ENCODE results near the gene NRXN3.

Gene NRXN3

DNA sequence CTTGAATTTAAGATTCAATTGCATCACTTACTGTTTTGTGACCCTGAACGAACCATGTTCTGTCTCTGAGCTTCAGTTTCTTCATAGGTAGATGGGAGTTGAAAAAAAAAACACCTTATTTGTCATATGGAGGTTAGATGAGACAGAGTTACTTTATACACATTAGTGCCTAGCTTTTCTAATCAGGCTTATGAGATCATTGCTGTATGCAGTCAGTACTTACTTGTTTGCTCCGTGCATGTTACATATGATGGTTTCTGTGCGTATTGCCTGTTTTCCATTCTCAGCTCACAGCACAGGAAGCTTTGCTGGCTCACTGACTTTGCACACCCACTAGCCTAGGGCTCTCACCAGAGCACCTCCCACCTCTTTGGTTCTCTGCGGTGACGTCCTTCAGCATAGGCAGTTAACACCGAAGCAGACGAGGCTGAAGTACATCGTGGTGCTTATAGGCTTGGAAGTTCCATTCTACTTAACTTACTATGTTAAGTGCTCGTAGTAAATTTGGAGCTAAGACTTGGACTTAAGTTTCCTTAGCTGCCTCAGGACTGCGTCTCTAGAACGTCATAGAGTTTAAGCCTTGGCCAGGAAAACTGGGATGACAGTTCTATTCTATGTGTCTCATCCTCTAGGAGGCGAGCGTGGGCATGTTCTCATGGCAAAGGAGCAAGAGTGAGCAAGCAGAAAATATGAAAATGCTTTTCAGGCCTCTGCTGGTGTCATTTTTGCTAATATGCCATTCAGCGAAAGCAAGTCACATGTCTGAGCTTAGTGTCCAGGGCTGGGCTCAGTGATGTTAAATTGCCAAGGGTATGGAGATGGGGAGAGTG is 57.3 kb downstream of the NRXN3 start:
- H3K36me3 ChIP-seq (ENCODE audit: control insufficient read depth, insufficient read depth, low read length): no peaks in the 10 kb centered on the region
- no peak overlapping the region for H3K4me3 ChIP-seq (replicated peaks; ENCODE audit: low read depth, low read length)
- H3K27me3 ChIP-seq (replicated peaks; ENCODE audit: control insufficient read depth, insufficient read depth, low read length): no peaks in the 10 kb centered on the region
- TF ChIP-seq, protein P1, sequence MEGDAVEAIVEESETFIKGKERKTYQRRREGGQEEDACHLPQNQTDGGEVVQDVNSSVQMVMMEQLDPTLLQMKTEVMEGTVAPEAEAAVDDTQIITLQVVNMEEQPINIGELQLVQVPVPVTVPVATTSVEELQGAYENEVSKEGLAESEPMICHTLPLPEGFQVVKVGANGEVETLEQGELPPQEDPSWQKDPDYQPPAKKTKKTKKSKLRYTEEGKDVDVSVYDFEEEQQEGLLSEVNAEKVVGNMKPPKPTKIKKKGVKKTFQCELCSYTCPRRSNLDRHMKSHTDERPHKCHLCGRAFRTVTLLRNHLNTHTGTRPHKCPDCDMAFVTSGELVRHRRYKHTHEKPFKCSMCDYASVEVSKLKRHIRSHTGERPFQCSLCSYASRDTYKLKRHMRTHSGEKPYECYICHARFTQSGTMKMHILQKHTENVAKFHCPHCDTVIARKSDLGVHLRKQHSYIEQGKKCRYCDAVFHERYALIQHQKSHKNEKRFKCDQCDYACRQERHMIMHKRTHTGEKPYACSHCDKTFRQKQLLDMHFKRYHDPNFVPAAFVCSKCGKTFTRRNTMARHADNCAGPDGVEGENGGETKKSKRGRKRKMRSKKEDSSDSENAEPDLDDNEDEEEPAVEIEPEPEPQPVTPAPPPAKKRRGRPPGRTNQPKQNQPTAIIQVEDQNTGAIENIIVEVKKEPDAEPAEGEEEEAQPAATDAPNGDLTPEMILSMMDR (IDR thresholded peaks at IDR 0.05; ENCODE audit: insufficient read depth, low read length, poor library complexity, severe bottlenecking): no peak
- no peak for DNase-seq (ENCODE audit: extremely low read depth, insufficient read length)

DNA sequence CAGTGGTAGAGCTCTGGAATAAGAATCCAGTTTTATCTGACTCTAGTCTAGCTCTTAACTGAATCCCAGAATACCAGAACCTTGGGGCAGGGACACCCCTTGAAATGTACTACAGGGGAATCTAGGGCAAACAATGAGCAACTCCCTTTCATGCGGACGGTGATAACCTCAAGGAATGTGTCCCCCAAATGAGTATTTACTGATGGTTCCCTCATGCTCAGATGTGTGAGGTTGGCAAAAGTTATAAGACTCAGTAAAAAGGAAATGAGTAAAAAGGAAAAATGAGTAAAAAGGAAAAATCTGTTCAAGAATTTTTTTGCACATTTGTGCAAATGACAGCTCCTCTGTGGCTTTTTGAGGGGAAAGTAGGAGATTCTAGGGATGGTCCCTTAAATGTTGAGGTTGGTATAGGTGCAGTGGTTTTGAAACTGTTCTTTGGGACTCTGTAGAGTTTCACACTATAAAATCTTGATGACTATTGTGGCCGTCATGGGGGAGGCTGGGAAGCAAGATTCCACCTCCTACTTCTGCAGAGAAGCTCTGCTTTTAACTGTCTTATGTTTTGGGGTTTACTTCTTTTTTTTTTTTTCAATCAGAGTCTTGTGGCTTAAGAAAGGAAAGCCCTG is 58.6 kb downstream of the NRXN3 start:
- no peak overlapping the region for H3K4me3 ChIP-seq (replicated peaks; ENCODE audit: low read depth, low read length)
- TF ChIP-seq, protein P1 (IDR thresholded peaks at IDR 0.05; ENCODE audit: insufficient read depth, low read length, poor library complexity, severe bottlenecking): no peak

DNA sequence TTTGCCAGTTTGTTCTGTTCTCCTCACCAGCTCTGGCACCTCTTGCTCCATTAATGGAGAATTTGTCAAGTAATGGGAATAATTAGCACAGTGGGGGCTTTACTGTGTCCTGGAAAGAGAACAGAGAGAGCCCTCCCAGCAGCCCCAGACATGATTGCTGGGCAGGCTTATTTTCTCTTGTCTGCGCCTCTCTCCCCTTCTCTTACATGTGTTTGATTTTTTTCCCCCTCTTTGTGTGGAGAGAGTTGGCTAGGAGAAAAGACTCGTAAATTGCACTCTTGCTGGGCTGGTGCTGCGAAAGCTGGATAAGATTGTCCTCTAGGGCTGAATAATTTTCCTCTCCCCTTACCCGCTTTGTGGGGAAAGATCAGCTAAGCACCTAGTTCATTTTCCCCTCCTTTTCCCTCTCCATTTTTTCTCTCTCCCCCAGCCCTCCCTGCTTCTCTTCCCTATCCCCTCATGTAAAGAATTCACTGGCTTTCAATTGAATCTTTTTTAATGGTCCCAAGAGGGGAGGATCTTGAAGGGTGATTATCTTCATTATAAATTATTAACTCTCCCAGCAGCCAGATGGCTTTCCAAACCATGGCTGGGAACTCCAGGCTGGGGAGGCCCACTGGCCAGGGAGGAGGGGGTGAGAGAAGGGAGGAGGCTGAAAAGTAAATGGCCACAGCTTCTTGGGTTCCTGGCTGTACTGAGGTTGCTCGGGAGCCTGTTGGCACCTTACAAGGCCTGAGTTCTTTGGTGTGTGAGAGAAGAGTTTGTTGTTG is 62.2 kb downstream of the NRXN3 start:
- H3K36me3 ChIP-seq (ENCODE audit: control insufficient read depth, insufficient read depth, low read length): no peaks in the 10 kb centered on the region
- TF ChIP-seq, protein P1 (IDR thresholded peaks at IDR 0.05; ENCODE audit: insufficient read depth, low read length, poor library complexity, severe bottlenecking): no peak
- no peaks in the 10 kb centered on the region for H3K27me3 ChIP-seq (replicated peaks; ENCODE audit: control insufficient read depth, insufficient read depth, low read length)
- no peak overlapping the region for H3K4me3 ChIP-seq (replicated peaks; ENCODE audit: low read depth, low read length)
- no peak for DNase-seq (ENCODE audit: extremely low read depth, insufficient read length)

More for the DNA sequence above, 58.6 kb downstream of the NRXN3 start:
- no peaks in the 10 kb centered on the region for H3K27me3 ChIP-seq (replicated peaks; ENCODE audit: control insufficient read depth, insufficient read depth, low read length)
- DNase-seq (ENCODE audit: extremely low read depth, insufficient read length): no peak
- H3K36me3 ChIP-seq (ENCODE audit: control insufficient read depth, insufficient read depth, low read length): no peaks in the 10 kb centered on the region

DNA sequence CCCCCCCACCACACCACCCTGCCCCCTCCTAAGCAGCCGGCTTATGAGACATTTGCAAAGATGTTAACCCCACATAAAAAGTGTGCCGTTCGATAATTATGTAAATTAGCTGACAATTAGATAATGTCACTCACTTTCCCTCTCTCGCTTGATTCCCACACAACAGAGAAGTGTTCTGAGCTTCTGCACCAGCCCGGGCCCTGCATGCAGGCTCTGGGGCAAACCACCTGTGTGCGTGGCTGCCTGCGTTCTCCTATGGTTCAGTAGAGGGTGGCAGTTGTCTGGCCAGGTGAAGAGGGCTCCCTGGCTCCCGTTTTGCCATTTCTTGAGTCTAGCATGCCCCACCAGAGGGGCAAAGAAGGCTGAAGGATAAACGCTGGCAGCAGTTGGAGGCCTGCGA is 68.0 kb downstream of the NRXN3 start:
- no peak for DNase-seq (ENCODE audit: extremely low read depth, insufficient read length)
- Histone ChIP-seq H3K36me3 (ENCODE audit: control insufficient read depth, insufficient read depth, low read length) (no peaks in the 10 kb centered on the region), H3K27me3 (replicated peaks; ENCODE audit: control insufficient read depth, insufficient read depth, low read length) (no peaks in the 10 kb centered on the region), H3K4me3 (replicated peaks; ENCODE audit: low read depth, low read length) (no peak overlapping the region)
- TF ChIP-seq, protein P1 (IDR thresholded peaks at IDR 0.05; ENCODE audit: insufficient read depth, low read length, poor library complexity, severe bottlenecking): no peak

DNA sequence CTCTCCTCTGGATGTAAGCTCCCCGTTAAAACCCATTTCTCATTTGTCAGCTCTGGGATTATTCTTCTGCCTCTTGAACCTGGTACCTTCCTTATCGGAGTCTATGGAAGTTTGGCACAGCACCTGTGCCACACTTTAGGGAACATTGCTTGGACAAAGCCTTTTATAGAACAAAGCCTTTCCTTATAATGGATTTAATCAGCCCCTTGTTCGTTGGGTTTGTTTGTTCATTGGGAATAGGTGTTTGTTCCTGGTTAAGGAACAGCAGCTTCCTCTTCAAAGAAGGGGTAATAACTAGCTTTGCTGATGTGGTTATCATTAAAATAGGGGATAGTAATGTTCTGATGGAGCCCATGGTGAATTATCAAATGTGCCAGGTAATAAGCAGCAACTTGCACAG is 70.4 kb downstream of the NRXN3 start:
- TF ChIP-seq, protein P1 (IDR thresholded peaks at IDR 0.05; ENCODE audit: insufficient read depth, low read length, poor library complexity, severe bottlenecking): no peak
- no peaks in the 10 kb centered on the region for H3K27me3 ChIP-seq (replicated peaks; ENCODE audit: control insufficient read depth, insufficient read depth, low read length)
- H3K36me3 ChIP-seq (ENCODE audit: control insufficient read depth, insufficient read depth, low read length): no peaks in the 10 kb centered on the region
- H3K4me3 ChIP-seq (replicated peaks; ENCODE audit: low read depth, low read length): no peak overlapping the region
- no peak for DNase-seq (ENCODE audit: extremely low read depth, insufficient read length)

Measured in GM06990 (cell line).